ENCODE results near the gene BFSP1.

Gene BFSP1

GRCh38 chr20:17519606-17520285, 11.4 kb downstream of the BFSP1 start:
- no peak for DNase-seq

DNA sequence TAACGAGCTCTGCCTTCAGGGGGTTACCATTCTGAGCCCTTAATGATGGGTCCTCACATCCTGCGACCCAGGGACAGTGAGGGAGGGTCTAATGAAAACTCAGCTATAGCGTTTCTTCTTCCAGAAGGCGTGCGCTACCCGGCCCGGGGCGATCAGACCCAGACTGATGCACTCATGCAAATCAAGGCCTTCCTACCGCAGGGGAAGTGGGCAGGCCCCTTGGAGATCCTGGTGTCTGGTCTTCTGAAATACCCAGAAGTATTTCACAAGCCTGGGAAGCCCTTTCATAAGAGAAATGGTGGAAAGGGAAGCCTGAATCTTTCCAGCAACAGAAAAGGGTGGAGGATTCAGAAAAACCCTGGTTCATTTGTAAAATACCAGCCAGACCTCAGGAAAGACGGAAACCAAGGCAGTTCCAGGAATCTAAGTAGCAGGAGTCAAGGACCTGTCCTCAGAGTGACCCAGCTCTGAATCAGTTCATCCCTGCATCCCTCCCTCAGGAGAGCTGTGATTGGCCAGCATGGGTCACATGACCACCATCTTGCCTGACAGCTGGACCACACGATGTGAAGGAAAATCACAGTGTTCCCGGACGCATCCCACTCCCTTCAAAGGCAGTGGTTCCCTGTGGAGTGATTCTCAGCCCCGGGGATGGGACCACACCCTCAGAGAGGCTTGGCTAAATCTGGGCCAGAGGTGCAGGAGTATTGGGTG, 12.7 kb downstream of the BFSP1 start:
- DNase-seq, result no peak

DNA sequence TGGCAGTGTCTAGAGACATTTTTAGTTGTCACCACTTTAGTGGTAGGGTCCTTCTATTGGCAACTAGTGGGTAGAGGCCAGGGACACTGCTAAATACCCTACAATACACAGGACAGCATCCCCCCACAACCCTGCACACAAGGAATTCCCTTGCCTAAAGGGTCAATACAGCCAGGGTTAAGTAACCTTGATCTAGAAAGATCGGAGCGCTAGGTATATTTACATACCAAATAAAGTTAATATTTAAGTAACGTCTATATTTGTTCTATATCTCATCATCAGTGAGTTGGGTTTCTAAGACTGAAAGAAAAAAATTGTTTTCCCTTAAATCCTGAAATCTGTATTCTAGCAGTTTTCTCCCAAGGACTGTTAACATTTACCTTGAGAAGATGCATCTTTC, 16.1 kb downstream of the BFSP1 start:
- no peak for DNase-seq

DNA sequence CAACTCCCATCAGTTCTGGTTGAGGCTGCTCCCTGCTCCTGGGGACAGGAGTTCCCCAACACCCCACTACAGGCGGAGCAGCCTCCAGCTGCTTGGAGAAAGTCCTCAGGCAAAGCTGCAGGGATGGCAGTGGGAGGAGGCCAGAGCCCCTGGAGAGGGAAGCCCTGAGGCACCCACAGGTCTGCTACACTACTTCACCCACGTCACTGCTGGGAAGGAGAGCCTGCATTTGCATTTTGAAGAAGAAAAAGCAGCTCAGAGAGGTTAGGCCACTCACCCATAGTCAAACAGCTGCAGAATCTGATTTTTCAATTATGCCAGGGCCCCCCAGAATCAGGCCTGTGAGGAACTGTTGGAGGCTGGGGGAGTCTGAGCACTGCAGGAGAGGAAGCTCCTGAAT, 17.2 kb downstream of the BFSP1 start:
- DNase-seq, result no peak

- no peak for DNase-seq
These were observed 19.8 kb downstream of the BFSP1 start for GRCh38 chr20:17511401-17511800.

- no peak for DNase-seq
These were observed 20.6 kb downstream of the BFSP1 start for GRCh38 chr20:17510548-17510947.

DNA sequence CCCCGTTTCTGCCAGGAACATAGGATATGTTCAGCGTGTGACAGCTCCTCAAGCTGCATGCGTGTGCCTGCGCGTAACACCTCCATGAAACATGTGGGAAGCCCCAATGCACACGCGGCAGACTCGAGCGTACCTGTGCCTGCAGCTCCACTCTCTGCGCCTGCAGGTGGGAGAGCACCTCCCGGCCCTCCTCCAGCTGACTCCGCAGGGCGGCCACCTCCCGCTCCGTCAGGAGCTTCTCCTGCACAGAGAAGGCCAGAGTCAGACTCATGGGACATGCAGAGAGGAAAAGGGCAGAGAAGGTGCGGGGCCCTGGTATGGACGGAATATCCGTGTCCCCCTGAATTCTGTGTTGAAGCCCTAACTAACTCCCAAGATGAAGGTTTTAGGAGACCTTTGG, 22.4 kb downstream of the BFSP1 start:
- no peak for DNase-seq

DNA sequence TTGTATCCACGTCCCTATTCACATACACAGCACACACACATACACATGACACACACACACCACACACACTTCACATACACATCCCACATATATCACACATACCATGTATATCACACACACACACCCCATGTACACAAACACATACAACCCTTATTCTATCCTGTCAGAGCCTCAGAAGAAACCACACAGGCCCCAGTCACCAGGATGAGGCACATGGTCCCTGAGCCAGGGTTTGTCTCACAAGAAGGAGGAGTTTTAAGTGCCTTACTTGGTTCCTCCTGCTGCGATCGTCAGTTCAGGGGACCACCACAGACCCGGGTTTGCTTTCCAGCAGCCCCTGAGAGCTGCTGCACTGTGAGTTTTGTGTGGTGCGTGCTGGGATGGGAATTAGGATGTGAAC, 23.6 kb downstream of the BFSP1 start:
- no peak for DNase-seq

GRCh38 chr20:17507032-17507431, 24.1 kb downstream of the BFSP1 start:
- DNase-seq, result no peak

GRCh38 chr20:17505636-17506517, 25.3 kb downstream of the BFSP1 start:
- peak; percentile 80 for DNase-seq

- no peak for DNase-seq
These were observed 26.1 kb downstream of the BFSP1 start for GRCh38 chr20:17504898-17505635.

- peak; percentile 37 for DNase-seq
These were observed 26.9 kb downstream of the BFSP1 start for GRCh38 chr20:17504066-17504897.

DNA sequence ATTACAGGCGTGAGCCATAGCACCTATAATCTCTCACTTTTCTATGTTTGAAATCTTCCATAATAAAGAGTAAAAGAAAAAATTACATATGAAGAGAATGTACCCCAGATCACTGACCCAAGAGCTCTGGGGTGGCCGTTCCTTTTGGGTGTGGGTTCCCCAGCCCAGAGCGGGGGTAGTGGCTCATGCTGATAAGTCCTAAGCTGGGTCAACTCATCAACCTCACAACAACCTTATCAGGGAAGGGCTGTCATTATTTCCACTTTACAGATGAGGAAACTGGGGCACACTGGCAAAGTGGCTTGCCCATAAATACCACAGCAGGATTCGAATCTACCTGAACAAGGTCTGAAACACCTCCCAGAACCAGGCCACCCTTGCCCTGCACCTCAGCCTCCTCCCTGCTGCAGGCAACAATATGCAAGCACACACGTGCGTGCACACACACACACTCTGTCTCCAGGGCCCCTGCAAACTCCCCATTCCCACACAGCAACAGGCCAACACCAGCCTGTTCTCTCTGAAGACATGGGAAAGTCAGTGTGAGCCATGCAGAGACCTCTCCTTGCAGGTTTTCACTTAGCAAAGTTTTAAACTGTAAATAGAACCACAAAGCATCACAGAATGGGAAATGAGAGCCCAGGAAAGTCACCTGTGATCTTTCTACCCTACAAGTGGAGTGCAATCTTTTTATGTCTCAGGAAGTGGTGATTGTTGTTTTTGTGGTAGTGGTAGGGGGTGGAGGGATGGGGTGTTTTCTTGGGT, 27.7 kb downstream of the BFSP1 start:
- peak; percentile 24 for DNase-seq

- DNase-seq, result no peak
These were observed 29.1 kb downstream of the BFSP1 start for GRCh38 chr20:17502105-17502504.

GRCh38 chr20:17501701-17502100, 29.5 kb downstream of the BFSP1 start:
- DNase-seq, result peak; percentile 10

- DNase-seq, result peak; percentile 14
These were observed 30.4 kb downstream of the BFSP1 start for GRCh38 chr20:17500826-17501225.

GRCh38 chr20:17500271-17500670, 30.9 kb downstream of the BFSP1 start:
- no peak for DNase-seq

- DNase-seq, result no peak
These were observed 32.1 kb downstream of the BFSP1 start for GRCh38 chr20:17499041-17499440.

GRCh38 chr20:17498641-17499040, 32.5 kb downstream of the BFSP1 start:
- DNase-seq, result no peak

DNA sequence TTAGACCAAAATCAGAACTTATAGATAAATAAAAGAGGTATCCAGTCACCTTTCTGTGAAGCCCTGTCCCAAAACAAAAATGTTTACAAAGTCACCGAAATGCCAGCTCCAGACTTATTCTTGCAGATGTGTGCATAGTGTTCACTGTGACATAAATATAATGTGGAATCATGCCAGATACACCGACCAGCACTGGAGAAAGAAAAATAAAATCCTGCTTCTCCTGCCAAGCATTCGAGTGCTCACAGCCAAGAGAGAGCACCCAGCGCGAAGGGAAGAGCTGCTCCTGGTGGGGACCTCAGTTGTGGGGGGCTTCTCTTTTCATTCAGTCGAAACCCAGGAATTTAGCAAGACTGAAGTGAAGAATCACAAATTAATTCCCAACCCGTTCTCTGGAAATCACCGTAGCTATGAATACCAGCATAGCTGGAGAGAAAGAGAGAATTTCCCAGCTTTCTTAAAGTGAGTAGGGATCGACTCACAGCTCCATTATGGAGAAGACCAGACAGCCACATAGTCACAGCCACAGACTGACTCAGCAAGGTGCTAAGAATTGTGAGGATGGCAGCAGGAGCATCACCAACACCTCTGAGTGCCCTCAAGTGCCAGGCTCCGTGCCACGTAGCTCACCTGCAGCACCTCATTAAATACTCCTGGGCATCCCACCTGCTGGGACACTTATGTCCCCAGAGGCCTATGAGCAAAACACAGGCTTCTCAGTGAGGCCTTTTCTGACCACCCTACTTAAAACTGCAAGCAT, 33.2 kb downstream of the BFSP1 start:
- no peak for DNase-seq
